Mesothelial cell of epicardium (in vitro differentiated cells): ENCODE results near the gene LYPD4. TPM values are rescaled to one million over a fixed set of nuclear protein-coding genes. Genes with fewer than 3 reads are reported as not detected.

Experiments used
- DNase-seq, 2 experiments: peaks; one replicate each; pipeline ENCODE4 v3.0.0; 2021; ENCODE audit warnings: low spot score in 2 of 2; ENCODE audit not compliant: unreplicated experiment in 2 of 2
- H3K27ac Mint-ChIP-seq: 2 replicates; pipeline ENCODE4 v1.8.0; 2021; ENCODE audit warnings: mixed read lengths
- H3K27me3 Mint-ChIP-seq: 2 replicates; pipeline ENCODE4 v1.8.0; 2021; ENCODE audit warnings: low read depth, mixed read lengths
- H3K36me3 Mint-ChIP-seq: 2 replicates; pipeline ENCODE4 v1.8.0; 2021; ENCODE audit warnings: mixed read lengths
- H3K4me1 Mint-ChIP-seq: 2 replicates; pipeline ENCODE4 v1.8.0; 2021; ENCODE audit warnings: mixed read lengths
- H3K4me3 Mint-ChIP-seq: 2 replicates; pipeline ENCODE4 v1.8.0; 2021; ENCODE audit warnings: mild to moderate bottlenecking, moderate library complexity, mixed read lengths
- H3K9me3 Mint-ChIP-seq: 2 replicates; pipeline ENCODE4 v1.8.0; 2021; ENCODE audit warnings: mixed read lengths
- total RNA-seq: library from RNA; stranded (reverse); gene quantifications from 3 replicates; pipeline ENCODE4 v1.2.1, GENCODE V29; 2021
- TF ChIP-seq, protein P1 (sequence below): fragments of 200-600 bp; sonication (generic); IDR thresholded peaks from one replicate; pipeline ENCODE4 v1.5.0; 2021; ENCODE audit warnings: antibody characterized with exemption; ENCODE audit not compliant: unreplicated experiment

LYPD4 gene
- total RNA-seq, 1 donor from 2014 or later: not detected

DNA sequence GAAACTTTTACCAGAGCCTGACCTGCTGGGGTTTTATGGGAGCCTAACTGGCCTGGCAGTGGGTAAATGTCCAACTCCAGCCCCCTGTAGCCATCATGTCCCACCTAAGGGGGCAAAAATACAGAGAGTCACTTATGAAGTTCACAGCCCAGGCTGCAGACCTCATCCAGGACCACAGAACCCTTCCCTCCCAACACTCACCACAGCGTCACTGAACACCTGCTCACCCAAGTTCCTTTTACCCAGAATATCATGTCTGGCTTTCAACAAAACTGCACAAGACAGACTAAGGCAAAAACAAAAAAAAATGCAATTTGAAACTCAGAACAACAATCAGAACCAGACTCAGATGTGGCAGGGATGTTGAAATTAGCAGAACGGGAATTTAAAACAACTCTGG is 41.7 kb downstream of the LYPD4 start:
- Mint-ChIP-seq H3K4me3 (no peak overlapping the region), H3K27me3 (no peaks in the 10 kb centered on the region), H3K36me3 (no peaks in the 10 kb centered on the region), H3K9me3 (peaks cover 54% of the 10 kb centered on the region), H3K4me1 (no peaks in the 10 kb centered on the region), H3K27ac (no peak overlapping the region)
- TF ChIP-seq, protein P1, sequence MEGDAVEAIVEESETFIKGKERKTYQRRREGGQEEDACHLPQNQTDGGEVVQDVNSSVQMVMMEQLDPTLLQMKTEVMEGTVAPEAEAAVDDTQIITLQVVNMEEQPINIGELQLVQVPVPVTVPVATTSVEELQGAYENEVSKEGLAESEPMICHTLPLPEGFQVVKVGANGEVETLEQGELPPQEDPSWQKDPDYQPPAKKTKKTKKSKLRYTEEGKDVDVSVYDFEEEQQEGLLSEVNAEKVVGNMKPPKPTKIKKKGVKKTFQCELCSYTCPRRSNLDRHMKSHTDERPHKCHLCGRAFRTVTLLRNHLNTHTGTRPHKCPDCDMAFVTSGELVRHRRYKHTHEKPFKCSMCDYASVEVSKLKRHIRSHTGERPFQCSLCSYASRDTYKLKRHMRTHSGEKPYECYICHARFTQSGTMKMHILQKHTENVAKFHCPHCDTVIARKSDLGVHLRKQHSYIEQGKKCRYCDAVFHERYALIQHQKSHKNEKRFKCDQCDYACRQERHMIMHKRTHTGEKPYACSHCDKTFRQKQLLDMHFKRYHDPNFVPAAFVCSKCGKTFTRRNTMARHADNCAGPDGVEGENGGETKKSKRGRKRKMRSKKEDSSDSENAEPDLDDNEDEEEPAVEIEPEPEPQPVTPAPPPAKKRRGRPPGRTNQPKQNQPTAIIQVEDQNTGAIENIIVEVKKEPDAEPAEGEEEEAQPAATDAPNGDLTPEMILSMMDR: no peak
- no peak for DNase-seq

DNA sequence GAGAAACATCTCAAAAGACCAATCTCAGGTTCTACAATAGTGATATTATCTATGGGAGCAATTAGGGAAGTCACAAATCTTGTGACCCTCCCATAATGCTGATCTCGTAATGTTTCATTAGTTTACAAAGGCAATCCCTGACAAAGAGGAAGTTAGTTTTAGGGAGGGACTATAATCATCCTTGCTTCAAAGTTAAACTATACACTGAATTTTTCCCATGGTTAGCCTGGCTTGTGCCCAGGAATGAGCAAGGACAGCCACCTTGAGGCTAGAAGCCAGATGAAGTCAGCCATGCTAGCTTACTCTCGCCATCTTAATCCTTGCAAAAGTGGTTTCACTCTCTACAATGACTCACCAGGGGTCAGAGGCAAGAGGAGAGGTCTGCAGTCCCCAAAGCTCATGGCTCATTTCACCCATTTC is 42.7 kb downstream of the LYPD4 start:
- Mint-ChIP-seq H3K9me3 (peaks cover 59% of the 10 kb centered on the region), H3K4me3 (no peak overlapping the region), H3K4me1 (no peaks in the 10 kb centered on the region), H3K27me3 (no peaks in the 10 kb centered on the region), H3K27ac (no peak overlapping the region), H3K36me3 (no peaks in the 10 kb centered on the region)
- no peak for DNase-seq
- TF ChIP-seq, protein P1: no peak

DNA sequence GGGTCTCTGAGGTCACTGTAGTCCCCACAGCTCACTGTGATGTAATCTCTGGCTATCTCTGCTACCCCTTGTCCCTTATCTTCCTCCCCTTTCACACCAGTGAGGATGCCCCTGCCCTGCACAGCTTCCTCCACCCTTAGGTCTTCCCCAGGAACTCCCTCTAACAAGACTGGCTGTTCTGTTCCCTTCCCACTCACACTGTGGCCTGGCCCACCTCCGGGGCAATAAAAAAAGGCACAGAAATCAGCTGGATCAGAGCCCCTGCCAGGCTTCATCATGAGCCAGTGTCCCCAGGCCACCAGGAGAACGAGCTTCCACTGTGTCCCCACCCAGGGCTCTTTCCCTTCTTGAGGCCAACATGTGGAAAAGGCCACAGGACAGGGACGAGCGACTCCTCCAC is 43.5 kb downstream of the LYPD4 start:
- DNase-seq: no peak
- H3K27ac Mint-ChIP-seq: no peak overlapping the region
- peaks cover 65% of the 10 kb centered on the region for H3K9me3 Mint-ChIP-seq
- H3K4me1 Mint-ChIP-seq: no peaks in the 10 kb centered on the region
- H3K27me3 Mint-ChIP-seq: no peaks in the 10 kb centered on the region
- H3K36me3 Mint-ChIP-seq: no peaks in the 10 kb centered on the region
- no peak overlapping the region for H3K4me3 Mint-ChIP-seq
- TF ChIP-seq, protein P1: no peak

DNA sequence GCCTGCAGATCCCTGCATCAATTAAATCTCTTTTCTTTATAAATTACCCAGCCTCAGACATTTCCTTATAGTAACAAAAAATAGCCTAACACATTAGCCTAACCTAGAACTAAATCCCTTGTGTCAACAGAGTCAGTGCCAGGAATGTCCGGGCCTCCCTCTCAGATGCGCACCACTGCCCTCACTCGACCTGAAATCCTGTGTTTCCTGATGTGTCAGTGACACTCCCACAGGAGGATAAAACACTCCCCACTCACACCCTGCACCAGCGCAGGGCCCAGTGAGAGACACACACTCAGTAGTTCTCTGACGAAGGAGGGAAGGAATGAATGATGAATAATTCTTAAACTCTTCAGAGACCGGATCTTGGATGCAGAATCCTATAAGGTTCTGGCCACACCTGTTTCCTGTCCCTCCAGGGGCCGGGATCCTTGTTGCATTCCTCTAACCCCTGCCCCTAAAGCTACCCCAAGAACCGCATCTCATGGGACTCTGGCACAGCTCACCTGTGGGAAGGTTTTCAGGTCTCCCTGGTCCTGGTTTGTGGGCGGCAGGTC is 45.0 kb downstream of the LYPD4 start:
- Mint-ChIP-seq H3K4me3 (no peak overlapping the region), H3K27me3 (peaks cover 3% of the 10 kb centered on the region), H3K36me3 (no peaks in the 10 kb centered on the region), H3K27ac (no peak overlapping the region), H3K9me3 (peaks cover 57% of the 10 kb centered on the region), H3K4me1 (no peaks in the 10 kb centered on the region)
- TF ChIP-seq, protein P1: no peak
- no peak for DNase-seq

DNA sequence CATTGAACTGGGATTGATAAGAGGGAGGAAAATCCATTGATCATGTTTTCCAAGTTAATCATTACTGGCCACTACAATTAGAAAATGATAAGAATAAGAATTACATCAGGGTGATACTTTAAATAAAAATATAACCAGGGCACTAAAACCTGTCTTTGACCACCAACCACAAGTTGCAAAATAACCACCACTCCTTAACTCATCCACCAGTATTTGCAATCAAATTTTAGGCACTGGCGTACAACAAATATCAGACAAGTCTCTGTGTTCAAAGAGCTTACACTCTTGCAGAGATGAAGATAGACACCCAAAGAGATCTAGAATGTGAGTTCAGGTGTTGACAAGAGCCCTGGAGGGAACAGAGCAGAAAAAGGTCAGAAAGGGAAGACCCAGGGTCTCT is 47.6 kb downstream of the LYPD4 start:
- DNase-seq: no peak
- Mint-ChIP-seq H3K27me3 (peaks cover 8% of the 10 kb centered on the region), H3K36me3 (no peaks in the 10 kb centered on the region), H3K4me1 (no peaks in the 10 kb centered on the region), H3K4me3 (no peak overlapping the region), H3K9me3 (peaks cover 45% of the 10 kb centered on the region), H3K27ac (no peak overlapping the region)
- TF ChIP-seq, protein P1: no peak

DNA sequence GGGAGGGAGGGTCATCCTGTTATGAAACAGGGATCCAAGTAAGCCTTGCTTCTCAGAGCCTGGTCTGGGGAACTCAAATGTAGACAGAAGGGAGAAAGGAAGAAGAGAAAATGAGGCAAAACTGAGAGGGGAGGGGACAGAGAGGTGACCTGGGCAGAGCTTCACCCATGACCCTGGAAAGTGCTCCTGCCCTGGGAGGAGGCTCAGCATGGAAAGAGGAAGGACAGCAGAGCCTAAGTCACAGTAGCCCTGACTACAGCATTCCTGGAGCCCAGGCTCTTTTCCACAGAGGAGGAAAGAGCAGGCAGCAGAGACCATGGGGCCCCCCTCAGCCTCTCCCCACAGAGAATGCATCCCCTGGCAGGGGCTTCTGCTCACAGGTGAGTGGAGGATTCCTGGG is 48.1 kb downstream of the LYPD4 start, which contains the start of gene CEACAM3:
CEACAM3 (plus strand) TSS at position 226 of the 400 bp plus-strand sequence; CDS start at position 317, 91 bp downstream.
- Mint-ChIP-seq H3K36me3 (no peaks in the 10 kb centered on the region), H3K27ac (no peak within 1 kb of the TSS), H3K27me3 (peaks cover 8% of the 10 kb centered on the region), H3K4me3 (no peak within 1 kb of the TSS), H3K4me1 (no peaks in the 10 kb centered on the region), H3K9me3 (peaks cover 41% of the 10 kb centered on the region)
- no peak for DNase-seq
- TF ChIP-seq, protein P1: no peak
